ENCODE measurements around the gene ROBO1.

DNA sequence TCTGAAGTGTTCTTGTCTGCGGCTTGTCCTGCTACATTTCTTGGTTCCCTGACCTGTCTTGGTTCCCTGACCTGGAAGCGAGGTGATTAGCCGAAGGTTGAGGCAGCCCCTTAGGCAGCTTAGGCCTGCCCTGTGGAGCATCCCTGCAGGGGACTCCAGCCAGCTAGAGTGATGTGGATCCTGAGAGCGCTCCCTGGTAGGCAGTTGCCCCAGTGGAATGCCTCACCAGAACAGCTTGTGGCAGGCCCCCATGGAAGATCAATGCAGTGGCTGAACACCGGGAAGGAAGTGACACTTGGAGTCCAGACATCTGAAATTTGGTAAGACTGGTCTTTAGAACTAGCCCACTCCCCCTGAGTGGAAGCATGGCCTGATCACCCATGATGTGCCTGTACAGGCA, 5.5 kb upstream of the ROBO1 start:
- TF ChIP-seq, protein P1, sequence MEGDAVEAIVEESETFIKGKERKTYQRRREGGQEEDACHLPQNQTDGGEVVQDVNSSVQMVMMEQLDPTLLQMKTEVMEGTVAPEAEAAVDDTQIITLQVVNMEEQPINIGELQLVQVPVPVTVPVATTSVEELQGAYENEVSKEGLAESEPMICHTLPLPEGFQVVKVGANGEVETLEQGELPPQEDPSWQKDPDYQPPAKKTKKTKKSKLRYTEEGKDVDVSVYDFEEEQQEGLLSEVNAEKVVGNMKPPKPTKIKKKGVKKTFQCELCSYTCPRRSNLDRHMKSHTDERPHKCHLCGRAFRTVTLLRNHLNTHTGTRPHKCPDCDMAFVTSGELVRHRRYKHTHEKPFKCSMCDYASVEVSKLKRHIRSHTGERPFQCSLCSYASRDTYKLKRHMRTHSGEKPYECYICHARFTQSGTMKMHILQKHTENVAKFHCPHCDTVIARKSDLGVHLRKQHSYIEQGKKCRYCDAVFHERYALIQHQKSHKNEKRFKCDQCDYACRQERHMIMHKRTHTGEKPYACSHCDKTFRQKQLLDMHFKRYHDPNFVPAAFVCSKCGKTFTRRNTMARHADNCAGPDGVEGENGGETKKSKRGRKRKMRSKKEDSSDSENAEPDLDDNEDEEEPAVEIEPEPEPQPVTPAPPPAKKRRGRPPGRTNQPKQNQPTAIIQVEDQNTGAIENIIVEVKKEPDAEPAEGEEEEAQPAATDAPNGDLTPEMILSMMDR (IDR thresholded peaks at IDR 0.05; ENCODE audit: low read length), result no peak
- TF ChIP-seq EZH2 (optimal IDR thresholded peaks at IDR 0.05; ENCODE audit: low read depth, low read length), result no peak

Measured in MM.1S (cell line).